Keratinocyte (primary cell): Measurements from ENCODE around the gene COPZ2.

Source experiments
- CTCF ChIP-seq, 3 experiments: IDR thresholded peaks in 1 of 3; conservative IDR thresholded peaks in 1 of 3; optimal IDR thresholded peaks in 1 of 3; 2 replicates in 2 of 3; 3 replicates in 1 of 3; pipeline versions ENCODE3 to v1.5.1; 2011; ENCODE audit warnings: low read length in 3 of 3, mild to moderate bottlenecking in 3 of 3, moderate library complexity in 2 of 3, control low read depth in 1 of 3, inconsistent platforms in 1 of 3; ENCODE audit not compliant: insufficient read depth in 2 of 3; ENCODE audit errors: extremely low read depth in 1 of 3
- EZH2 ChIP-seq: IDR thresholded peaks from one replicate; pipeline ENCODE4 v1.6.1; 2012; ENCODE audit warnings: inconsistent platforms, mild to moderate bottlenecking, low read length, moderate library complexity

- no peak for TF ChIP-seq CTCF (optimal IDR thresholded peaks at IDR 0.05 in 1 of 3, IDR thresholded peaks at IDR 0.05 in 1 of 3, conservative IDR thresholded peaks at IDR 0.05 in 1 of 3; ENCODE audit: extremely low read depth in 1 of 3, insufficient read depth in 2 of 3, low read length in 3 of 3)
- TF ChIP-seq EZH2 = no peak
Measured at GRCh38 chr17:48024149-48025039, 13.2 kb downstream of the COPZ2 start.
